ENCODE measurements around the gene CDC5L. TPM values are rescaled to one million over a fixed set of nuclear protein-coding genes. Genes with fewer than 3 reads are reported as not detected.

Gene CDC5L
- total RNA-seq, 1 donor from 2014 or later, result 17.3 TPM

- H3K27ac Mint-ChIP-seq (ENCODE audit: unreplicated experiment), result no peak overlapping the region
- peaks cover 6% of the 10 kb centered on the region for H3K27me3 Mint-ChIP-seq (ENCODE audit: unreplicated experiment)
- peaks cover 16% of the 10 kb centered on the region for H3K4me1 Mint-ChIP-seq (ENCODE audit: unreplicated experiment)
- no peaks in the 10 kb centered on the region for H3K36me3 Mint-ChIP-seq (ENCODE audit: low read depth, unreplicated experiment)
- no peak for DNase-seq (ENCODE audit: low spot score)
- H3K4me3 Mint-ChIP-seq (ENCODE audit: unreplicated experiment), result no peak overlapping the region
- H3K9me3 Mint-ChIP-seq (ENCODE audit: unreplicated experiment), result no peaks in the 10 kb centered on the region
- TF ChIP-seq CTCF (IDR thresholded peaks at IDR 0.05; ENCODE audit: unreplicated experiment), result no peak
Observed at GRCh38 chr6:44471271-44471981, 83.9 kb downstream of the CDC5L start.

GRCh38 chr6:44472250-44472945 is 84.9 kb downstream of the CDC5L start:
- H3K4me3 Mint-ChIP-seq (ENCODE audit: unreplicated experiment), result no peak overlapping the region
- peak overlapping the region; percentile 61 for H3K27ac Mint-ChIP-seq (ENCODE audit: unreplicated experiment)
- peak; percentile 21 for DNase-seq (ENCODE audit: low spot score)
- peaks cover 6% of the 10 kb centered on the region for H3K27me3 Mint-ChIP-seq (ENCODE audit: unreplicated experiment)
- TF ChIP-seq CTCF (IDR thresholded peaks at IDR 0.05; ENCODE audit: unreplicated experiment), result no peak
- H3K9me3 Mint-ChIP-seq (ENCODE audit: unreplicated experiment), result no peaks in the 10 kb centered on the region
- H3K36me3 Mint-ChIP-seq (ENCODE audit: low read depth, unreplicated experiment), result no peaks in the 10 kb centered on the region
- H3K4me1 Mint-ChIP-seq (ENCODE audit: unreplicated experiment), result peaks cover 16% of the 10 kb centered on the region

- Mint-ChIP-seq H3K4me1 (ENCODE audit: unreplicated experiment) (peaks cover 16% of the 10 kb centered on the region), H3K4me3 (ENCODE audit: unreplicated experiment) (no peak overlapping the region), H3K9me3 (ENCODE audit: unreplicated experiment) (no peaks in the 10 kb centered on the region)
Observed at GRCh38 chr6:44473393-44474189, 86.1 kb downstream of the CDC5L start.

GRCh38 chr6:44474190-44474631 is 86.7 kb downstream of the CDC5L start:
- no peak for DNase-seq (ENCODE audit: low spot score)
- Mint-ChIP-seq H3K9me3 (ENCODE audit: unreplicated experiment) (no peaks in the 10 kb centered on the region), H3K4me1 (ENCODE audit: unreplicated experiment) (peaks cover 16% of the 10 kb centered on the region), H3K27me3 (ENCODE audit: unreplicated experiment) (peaks cover 6% of the 10 kb centered on the region), H3K27ac (ENCODE audit: unreplicated experiment) (no peak overlapping the region), H3K36me3 (ENCODE audit: low read depth, unreplicated experiment) (no peaks in the 10 kb centered on the region), H3K4me3 (ENCODE audit: unreplicated experiment) (no peak overlapping the region)
- TF ChIP-seq CTCF (IDR thresholded peaks at IDR 0.05; ENCODE audit: unreplicated experiment), result no peak

More at GRCh38 chr6:44473393-44474189, 86.1 kb downstream of the CDC5L start:
- no peak for DNase-seq (ENCODE audit: low spot score)
- no peak for TF ChIP-seq CTCF (IDR thresholded peaks at IDR 0.05; ENCODE audit: unreplicated experiment)
- Mint-ChIP-seq H3K27me3 (ENCODE audit: unreplicated experiment) (peaks cover 6% of the 10 kb centered on the region), H3K27ac (ENCODE audit: unreplicated experiment) (peak overlapping the region; percentile 61), H3K36me3 (ENCODE audit: low read depth, unreplicated experiment) (no peaks in the 10 kb centered on the region)
